Lower leg skin (tissue), 3 donors: ENCODE results near the gene IL1R1.

ENCODE experiments used
- POLR2A ChIP-seq, 2 donors: fragments of 450-650 bp; IDR thresholded peaks; one replicate each; pipeline ENCODE4 v1.6.1; 2016 to 2017; ENCODE audit warnings: antibody characterized with exemption in 2 of 2, mild to moderate bottlenecking in 1 of 2, moderate library complexity in 1 of 2
- TF ChIP-seq, protein P1 (sequence below), 3 donors: fragments of 450-650 bp; IDR thresholded peaks; one replicate each; pipeline ENCODE4 v1.5.1; 2016; ENCODE audit warnings: antibody characterized with exemption in 3 of 3, mild to moderate bottlenecking in 3 of 3, moderate library complexity in 2 of 3

DNA sequence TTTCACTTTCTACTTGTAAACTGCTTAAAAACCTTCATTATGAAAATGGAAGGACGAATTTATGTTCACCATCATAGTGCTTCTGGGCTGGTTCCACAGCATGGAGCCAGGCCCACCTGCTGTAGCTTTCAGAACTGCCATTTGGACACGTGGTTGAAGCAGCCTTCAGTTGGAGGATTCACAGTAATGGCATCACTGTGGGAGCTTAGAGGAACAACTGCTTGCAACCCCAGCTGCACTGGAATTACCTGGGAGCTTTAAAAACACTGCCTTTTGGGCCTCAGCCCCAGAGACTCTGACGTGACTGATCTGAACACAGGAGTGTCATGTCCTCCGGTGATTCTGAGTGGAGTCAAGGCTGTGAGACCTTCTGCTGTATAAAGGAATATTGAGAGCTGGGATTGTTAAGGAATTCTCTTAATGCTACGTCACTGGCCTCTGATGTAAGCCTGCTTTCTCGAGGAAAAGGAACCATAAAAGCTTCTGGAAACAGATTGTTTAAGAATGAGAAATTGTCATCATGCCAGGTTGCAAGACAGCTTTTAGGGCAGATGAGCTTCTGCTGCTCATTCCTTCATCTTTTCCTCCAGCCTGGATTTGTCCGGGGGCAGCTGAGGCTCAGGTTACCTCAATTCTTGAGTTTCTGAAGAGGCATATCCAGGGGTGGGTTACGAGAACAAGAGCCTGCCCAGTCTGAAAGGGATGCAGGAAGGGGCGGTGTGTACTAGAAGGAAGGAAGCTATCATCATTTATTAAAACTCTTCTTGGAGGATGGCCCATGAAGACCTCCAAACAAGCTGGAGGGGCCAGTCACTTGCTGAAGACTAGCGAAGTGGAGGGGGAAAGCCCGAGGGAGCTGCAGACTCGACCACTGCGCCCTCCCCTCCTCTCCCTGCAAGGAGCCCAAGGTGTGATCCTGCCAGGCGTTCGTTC is 1.3 kb upstream of the IL1R1 start:
- TF ChIP-seq, protein P1, sequence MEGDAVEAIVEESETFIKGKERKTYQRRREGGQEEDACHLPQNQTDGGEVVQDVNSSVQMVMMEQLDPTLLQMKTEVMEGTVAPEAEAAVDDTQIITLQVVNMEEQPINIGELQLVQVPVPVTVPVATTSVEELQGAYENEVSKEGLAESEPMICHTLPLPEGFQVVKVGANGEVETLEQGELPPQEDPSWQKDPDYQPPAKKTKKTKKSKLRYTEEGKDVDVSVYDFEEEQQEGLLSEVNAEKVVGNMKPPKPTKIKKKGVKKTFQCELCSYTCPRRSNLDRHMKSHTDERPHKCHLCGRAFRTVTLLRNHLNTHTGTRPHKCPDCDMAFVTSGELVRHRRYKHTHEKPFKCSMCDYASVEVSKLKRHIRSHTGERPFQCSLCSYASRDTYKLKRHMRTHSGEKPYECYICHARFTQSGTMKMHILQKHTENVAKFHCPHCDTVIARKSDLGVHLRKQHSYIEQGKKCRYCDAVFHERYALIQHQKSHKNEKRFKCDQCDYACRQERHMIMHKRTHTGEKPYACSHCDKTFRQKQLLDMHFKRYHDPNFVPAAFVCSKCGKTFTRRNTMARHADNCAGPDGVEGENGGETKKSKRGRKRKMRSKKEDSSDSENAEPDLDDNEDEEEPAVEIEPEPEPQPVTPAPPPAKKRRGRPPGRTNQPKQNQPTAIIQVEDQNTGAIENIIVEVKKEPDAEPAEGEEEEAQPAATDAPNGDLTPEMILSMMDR (IDR thresholded peaks at IDR 0.05): no peak
- no peak for TF ChIP-seq POLR2A (IDR thresholded peaks at IDR 0.05)
